GM19240 (cell line): ENCODE results near the gene CDCA8.
A peak's percentile ranks its signal among the peaks of the same experiment; 100 is the strongest.

ENCODE experiments used
- DNase-seq: peaks from one replicate; pipeline ENCODE4 v3.0.0; 2011; ENCODE audit warnings: low spot score; ENCODE audit not compliant: insufficient read length

CDCA8 gene

DNA sequence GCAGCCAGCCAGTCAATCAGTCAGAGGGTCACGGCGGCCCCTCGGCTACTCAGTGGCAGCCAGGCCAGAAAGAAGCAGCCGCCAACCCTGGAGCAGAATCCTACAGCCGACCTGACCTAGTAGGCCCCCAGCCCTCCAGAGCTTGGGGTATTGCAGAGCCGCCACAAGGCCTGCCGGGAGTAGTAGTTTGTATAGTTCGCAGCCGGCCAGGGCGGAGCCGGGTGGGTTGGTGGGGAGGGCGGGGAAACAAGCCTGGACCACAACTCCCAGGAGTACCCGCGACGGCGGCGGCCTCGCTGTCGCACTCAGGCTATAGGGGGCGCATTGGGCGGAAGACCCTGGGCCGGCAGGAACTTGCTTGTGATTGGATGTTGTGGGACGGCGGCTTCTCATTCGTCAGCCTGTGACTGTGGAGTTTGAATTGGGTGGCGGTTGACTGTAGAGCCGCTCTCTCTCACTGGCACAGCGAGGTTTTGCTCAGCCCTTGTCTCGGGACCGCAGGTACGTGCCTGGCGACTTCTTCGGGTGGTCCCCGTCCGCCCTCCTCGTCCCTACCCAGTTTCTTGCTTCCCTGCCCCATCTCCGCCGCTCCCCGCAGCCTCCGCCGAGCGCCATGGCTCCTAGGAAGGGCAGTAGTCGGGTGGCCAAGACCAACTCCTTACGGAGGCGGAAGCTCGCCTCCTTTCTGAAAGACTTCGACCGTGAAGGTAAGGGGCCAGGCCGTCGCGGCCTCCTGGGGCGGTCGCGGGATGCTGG lies at the start of gene CDCA8:
Gene CDCA8, plus strand, starts transcription at position 439 of the 756 bp plus-strand sequence. Its CDS starts 175 bp downstream, at position 614.
- peak; percentile 87 for DNase-seq

DNA sequence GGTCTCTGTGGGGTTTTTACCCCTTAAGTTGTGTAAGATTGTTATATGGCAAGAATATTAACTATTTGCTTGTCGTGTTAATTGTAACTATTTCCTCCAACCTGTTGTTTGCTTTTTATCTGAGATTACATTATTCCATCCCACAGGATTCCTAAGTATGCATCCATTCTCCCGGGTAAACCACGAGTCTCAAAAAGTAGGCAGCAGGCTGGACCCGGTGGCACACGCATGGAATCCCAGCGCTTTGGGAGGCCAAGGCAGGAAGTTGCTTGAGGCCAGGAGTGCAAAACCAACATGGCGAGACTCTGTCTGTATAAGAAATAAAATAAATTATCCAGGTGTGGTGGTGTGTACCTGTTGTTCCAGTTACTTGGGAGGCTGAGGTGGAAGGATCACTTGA lies 45.0 kb upstream of the CDCA8 start:
- DNase-seq: no peak

DNA sequence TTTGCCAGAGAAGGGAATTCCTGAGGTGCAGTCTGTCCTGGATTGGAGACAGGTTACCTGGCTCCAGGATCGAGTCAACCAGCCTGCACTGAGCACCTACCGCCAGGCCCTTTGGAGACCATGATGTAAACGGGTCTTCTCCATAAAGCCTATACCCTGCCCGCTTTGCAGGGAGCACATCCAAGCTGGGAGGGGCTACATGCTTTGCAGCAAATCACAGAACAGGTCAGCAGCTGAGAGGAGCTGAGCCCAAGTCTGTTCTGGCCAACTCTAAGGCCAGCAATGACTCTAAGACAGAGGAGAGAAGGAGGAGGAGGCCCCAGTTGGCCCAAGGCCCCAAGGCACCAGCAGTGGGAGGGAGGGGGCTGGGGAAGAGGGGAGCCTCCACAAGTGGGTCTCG lies 42.1 kb upstream of the CDCA8 start:
- DNase-seq: no peak

DNA sequence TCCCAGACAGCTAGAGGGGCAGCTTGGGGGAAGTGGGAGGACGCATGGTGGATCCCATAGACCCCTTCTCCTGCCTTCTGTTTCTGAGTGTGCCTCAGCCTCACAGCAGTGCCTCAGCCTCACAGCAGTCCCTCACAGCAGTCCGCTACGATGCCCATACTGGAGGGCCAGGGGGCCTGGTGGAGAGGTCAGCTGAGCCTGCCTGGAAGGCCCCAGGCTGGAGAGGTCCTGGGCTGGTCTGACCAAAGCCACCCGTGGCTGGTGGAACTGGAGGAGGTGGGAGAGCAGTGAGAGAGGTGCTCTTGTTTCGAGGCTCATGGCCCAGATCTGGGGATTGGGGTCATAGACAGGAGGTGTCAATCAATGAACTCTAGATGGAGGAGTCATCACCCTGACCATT lies 41.6 kb upstream of the CDCA8 start:
- no peak for DNase-seq

DNA sequence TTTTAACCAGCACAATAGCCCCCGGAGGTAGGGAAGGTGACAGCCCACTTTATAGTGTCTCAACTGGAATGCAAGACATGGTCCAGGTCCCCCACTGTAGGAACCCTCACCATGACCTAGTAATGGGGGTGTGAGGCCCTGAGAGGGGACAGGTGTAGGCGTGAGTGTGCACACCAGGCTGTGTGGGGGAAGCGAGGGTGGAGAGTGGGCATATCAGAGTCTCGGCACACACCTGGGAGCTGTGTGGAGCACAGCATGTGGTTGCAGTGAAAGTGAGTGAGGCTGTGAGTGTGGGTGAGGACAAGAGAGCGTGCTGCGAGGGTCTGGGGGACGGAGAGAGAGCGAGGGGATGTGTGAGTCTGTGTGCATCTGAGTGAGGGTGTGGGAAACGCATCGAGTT lies 40.5 kb upstream of the CDCA8 start:
- no peak for DNase-seq

DNA sequence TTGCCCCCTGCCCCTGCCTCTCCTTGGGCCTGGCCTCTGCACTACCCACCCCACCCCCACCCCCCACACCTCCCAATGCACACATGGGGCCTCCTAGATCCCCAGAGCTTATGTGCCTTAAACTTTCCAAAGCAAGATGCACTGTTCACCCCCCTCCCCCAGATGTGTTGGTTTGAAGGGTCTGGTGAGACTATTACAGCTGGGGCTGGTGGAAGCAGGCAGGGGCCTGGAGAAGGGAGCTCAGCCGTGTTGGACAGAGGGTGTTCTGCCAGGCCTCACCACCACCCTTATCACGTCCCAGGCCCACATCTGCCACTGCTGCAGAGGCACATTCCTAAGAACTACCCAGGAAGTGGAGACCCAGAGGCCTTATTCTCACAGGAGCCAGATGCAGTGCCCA lies 39.3 kb upstream of the CDCA8 start:
- DNase-seq: no peak

DNA sequence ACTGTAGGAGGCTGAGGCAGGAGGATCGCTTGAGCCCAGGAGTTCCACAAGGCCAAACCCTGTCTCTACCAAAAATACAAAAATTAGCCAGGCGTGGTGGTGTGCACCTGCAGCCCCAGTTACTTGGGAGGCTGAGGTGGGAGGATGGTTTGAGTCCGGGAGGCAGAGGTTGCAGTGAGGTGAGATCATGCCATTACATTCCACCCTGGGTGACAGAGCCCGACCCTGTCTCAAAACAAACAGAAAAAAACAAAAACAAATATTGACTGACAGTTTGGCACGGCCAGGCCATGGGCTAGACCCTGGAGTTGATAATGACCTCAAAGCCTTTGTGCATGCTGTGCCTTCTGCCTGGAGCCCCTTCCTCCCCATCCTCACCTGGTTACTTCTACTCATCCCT lies 38.4 kb upstream of the CDCA8 start:
- DNase-seq: no peak

DNA sequence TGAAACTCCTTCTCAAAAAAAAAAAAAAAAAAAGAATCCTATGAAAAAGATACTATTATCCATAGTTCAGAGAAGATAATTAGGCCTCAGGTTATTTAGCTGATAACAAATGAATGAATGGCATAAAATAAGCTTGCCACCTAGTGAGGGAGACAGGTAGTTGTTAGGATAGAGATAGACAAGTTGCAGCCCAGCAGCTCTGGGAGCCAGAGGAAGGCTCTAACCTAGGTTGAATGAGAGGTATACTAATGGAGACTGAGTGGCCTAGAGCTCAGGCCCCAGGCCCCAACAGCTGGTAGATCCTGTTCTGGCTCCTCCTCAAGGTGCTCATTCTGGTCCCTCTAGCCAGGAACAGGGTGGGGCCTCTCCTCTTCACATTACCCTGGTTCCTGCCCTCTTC lies 37.0 kb upstream of the CDCA8 start:
- DNase-seq: no peak

DNA sequence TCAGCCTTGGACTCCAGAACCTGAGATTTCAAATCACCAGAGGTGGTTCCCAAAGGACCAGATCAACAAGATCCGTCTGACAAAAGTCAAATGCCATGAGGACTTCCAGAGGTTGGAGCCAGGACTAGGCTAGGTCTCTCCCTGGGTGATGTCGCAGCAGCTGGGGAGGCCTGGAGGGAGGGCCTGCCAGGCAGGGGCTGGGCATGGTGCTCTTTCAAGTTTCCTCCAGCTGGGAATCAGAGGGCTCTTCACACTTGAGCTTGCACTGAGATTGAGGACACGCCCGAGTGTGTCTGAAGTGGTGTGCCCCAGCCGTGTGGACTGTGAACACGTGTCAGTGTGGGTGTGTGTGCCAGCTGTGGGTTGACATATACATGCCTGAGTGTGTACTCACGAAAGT lies 36.3 kb upstream of the CDCA8 start:
- DNase-seq: no peak

DNA sequence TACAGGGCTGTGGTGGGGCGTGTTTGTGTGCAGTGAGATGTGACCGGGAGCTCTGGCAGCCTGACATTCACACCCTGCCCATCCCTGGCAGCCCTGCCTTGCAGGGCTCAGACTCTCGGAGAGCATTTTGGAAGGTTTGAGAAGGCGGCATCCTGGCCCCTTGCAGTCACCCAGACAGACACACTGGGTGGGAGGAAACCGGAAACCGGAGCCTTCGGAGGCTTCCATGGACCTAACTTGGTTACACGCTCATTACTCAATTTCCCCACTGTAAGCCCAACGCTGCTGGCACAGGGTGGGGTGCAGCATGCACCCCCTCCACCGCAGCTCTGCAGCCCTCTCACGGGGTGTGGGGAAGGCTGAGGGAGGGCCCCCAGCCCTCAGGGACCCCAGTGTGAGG lies 35.4 kb upstream of the CDCA8 start:
- DNase-seq: no peak

DNA sequence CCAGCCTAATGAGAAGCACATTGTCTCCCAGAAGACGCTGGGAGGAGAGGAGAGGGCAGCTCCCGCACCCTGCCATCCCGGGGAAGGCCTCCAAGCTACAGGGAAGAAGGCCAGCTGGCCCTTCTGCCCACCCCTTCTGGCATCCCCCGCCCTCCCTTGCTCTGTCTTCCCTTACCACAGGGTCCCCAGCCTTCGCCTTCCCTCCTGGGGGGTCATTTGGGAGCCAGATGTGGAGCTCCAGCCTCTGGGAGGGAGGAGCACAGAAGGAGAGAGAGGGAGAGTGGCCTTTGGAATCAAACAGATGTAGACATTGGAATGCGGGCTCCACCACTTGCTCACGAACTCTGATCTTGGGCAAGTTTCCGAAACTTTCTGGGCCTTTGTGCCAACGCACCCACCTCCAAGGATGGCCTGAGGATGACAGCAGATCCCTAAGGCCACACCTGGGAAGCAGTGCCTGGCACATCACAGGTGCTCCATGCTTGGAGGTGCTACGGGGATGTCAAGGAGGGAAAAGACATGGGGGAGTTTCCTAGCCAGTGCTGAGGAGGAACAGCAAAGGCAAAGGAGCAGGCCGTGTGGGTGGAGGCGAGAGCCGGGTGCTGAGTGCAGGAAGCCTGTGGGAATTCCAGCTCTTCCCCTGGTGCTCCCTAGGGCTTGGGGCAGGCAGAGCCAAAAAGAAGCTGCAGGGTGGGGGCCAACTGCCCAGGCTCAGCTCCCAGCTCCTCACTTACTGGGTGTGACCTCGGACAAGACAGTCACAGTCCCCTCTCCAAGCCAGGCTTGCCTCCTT lies 34.5 kb upstream of the CDCA8 start:
- no peak for DNase-seq

DNA sequence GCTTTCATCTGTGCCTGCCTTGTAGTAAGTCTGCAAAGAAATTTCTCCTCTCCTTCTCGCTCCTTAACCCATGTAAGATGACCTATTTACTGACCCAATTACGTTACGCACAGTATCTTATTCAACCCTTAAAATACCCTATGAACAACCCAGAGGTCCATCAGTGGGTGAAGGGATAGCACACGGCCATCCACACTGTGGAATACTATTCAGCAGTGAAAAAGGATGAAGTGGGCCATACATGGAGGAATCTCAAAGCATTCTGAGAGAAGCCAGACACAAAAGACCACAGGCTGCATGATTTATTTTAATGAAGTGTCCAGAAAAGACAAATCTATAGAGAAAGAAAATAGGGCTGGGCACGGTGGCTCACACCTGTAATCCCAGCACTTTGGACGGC lies 33.8 kb upstream of the CDCA8 start:
- no peak for DNase-seq

DNA sequence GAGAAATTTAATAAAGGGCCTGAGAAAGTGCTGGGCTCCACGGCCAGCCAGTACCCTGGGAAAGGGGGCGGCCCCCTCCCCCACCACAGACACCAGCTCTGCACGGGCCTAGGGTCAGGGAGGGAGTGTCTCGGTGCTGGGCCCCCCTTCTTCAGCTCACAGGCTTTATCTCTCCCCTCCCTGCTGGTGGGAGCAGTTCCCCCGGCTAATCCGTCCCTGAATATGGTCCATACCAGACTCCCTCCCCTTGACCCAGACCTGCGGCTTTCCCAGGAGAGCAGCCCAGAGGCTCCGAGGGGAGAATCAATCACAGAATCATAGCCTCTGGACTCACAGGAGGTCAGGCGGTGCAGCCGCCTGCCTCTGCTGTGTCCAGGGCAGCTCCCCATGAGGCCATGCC lies 31.7 kb upstream of the CDCA8 start:
- DNase-seq: no peak

DNA sequence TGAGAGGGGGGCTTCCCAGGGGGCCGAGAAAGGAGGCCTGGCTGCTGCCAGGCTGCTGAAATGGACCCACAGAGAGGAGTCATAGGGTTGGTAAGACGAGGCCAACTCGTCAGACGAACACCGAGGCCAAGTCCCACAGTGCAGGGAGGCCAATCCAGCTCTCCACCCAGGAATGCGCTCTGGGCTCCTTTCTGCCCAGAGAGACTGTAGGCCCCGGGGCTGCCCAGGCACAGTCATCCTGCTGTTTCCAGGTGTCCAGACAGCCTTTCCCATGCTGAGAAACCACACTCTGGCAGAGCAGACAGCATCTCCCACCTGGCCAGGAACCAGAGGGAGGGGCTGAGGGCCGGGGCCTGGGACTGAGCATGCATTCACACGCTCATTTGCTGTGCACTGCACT lies 30.9 kb upstream of the CDCA8 start:
- no peak for DNase-seq

DNA sequence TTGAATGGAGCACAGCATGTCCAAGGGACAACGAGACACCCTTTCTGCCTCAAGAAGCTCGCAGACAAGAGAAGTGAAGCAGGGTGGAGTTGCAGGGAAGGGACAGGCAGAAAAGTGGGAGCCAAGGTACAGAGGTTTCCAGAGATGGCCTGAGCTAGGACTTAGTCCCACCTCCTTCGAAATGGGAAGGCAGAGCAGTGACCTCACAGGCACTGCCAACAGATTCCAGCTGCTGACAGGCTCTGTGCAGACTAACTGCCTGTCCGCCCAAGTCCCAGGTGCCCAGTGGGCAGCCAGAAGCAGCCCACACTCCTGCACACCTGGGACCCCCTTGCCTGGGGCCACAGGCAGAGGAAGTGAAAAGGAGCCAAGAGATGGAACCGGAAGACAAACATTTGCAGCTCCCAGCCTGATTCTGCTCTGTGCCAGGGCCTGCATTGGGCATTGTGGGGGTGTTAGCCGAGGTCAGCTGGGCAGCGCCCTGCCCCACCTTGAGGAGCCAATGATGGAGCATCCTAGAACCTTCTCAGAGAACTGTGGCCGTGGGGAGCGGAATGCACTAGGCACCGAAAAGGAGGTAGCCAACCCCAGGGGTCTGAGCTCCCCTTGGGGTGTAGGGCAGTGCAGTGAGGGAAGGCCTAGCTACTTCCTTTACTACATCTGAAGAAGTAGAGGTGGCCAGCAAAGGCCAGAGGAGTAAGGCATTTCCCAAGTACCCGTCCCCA lies 30.1 kb upstream of the CDCA8 start:
- no peak for DNase-seq

DNA sequence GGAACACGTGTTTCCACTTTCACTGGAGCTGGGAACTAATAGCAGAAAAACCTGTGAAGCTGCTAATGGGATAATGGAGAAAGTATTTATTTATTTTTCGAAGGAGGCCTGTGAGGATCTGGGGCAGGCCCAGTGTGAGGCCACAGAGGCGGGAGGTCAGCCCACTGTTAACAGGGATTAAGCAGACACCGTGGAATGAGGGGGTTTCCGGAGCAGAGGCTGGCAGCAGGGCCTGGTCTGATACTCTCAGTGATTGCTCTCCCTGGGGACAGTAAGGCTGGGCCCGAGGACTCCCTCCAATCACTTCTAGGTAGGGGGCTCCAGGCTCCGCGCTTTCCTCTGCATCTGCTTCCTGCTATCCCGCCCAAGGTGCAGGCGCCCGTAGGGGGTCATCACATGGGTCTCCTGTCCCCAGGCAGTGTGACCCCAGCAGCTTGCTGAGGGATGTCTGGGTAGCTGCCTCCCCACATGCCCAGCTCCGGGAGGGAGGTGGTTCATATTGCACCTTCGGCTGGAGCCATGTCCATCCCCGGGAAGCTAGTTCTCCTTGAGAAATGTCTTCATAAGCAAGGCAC lies 28.8 kb upstream of the CDCA8 start:
- DNase-seq: no peak

DNA sequence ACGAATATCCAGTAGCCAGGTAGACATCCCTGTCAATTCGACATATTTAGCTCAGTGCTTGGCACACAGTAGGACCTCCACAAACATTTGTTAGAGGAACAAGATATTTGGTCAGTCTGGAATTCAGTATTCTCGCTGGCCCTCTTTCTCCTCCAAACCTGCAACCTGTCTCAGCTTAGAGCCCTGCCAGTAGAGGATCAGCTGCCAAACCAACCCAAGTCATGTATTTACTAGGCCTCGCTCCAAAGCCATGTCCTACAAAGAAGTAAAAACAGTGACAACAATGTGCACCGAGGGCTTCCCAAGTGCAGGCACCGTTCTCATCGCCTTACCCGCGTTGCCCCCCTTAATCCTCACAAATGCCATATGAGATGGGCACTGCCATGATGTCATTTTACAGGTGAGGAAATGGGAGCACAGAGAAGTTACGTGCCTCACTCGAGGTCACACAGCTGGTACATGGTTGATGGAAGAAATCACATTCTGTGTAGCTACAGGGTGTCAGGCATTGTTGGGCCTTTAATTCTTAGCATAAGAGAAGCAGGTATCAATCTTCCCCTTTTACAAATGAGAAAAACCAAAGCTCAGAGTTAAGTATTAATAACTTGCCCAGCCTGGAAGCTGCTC lies 26.0 kb upstream of the CDCA8 start:
- DNase-seq: no peak

DNA sequence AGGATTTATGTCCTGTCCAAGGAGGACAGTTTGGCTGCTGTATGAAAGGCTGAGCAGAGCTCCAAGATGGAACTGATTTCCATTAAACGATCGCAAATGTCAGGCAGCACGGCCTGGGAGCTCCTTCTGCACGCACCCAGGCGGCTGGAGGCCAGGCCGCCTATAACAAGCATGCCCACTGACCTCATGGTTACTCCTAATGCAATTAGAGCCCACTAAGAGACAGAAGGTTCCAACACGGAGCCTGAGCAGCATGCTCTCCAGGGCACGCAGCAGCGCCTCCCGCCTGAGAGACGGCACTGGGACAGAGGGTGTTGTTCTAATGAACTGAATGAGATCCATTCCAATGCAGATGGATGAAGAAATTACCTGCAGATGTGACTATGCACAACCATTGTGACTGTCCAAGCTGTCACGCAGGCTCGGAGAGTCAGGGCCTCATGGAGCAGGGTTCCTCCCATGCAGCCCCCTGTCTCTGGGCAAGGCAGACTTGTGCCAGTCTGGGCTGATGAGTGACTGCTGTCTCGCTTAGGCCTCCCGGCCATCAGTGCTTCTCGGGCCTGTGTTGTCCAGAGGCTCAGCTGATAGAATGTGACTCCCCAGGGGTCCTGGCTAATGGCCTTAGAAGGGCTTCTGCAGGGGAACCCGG lies 25.2 kb upstream of the CDCA8 start:
- DNase-seq: no peak

DNA sequence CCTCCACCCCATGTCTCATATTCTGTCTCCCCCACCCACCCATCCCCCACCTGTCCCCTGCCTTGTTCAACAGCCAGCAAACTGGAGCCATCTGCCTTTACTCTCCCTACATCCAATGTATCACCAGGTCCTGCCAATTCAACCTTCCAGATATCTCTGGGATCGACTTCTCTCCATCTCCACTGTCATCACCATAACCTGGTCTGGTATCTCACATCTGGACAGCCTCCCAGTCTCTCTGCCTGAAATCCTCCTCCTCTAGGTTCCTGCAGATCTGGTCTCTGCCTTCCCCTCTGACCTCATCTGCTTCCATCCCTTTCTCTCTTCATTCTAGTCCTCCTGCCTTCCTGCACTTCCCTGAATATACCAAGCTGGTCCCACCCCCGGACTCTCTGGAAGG lies 22.2 kb upstream of the CDCA8 start:
- no peak for DNase-seq

DNA sequence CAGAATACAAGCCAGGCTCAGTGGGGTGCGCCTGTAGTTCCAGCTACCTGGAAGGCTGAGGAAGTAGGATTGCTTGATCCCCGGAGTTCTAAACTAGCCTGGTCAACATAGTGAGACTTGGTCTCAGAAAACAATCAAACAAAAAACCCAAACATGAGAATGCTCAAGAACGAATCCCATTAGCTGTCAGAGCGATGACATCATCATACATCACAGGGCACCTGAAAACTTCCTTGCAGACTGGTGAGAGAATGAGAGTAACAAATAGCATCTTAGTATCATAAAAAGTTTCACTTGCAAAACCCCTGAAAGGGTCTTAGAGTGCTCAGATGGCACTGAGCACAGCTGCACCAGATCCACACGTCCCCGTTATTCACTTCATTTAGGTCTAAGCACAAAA lies 21.1 kb upstream of the CDCA8 start:
- no peak for DNase-seq
